ENCODE data around the gene JCAD. TPM values are rescaled to one million over a fixed set of nuclear protein-coding genes. Genes with fewer than 3 reads are reported as not detected.

Gene JCAD
- total RNA-seq, 2 donors from 2014 or later, result 0.05 to 0.29 TPM

GRCh38 chr10:30039567-30039966 is 19.8 kb downstream of the JCAD start:
- DNase-seq (no peak), ATAC-seq (replicated peaks in 1 of 2) (no peak)
- H3K27ac Mint-ChIP-seq, result no peak overlapping the region
- H3K9me3 Mint-ChIP-seq, result no peaks in the 10 kb centered on the region
- no peak overlapping the region for H3K4me3 Mint-ChIP-seq
- peaks cover 73% of the 10 kb centered on the region for H3K27me3 Mint-ChIP-seq (ENCODE audit: low read depth)
- peaks cover 5% of the 10 kb centered on the region for H3K4me1 Mint-ChIP-seq (ENCODE audit: low read depth)
- H3K36me3 Mint-ChIP-seq (ENCODE audit: insufficient read depth in 2 of 2), result no peaks in the 10 kb centered on the region

GRCh38 chr10:30038781-30039536 is 20.4 kb downstream of the JCAD start:
- DNase-seq (no peak), ATAC-seq (replicated peaks in 1 of 2) (no peak)
- Mint-ChIP-seq H3K4me1 (ENCODE audit: low read depth) (peaks cover 5% of the 10 kb centered on the region), H3K9me3 (no peaks in the 10 kb centered on the region), H3K4me3 (no peak overlapping the region), H3K27ac (no peak overlapping the region), H3K36me3 (ENCODE audit: insufficient read depth in 2 of 2) (no peaks in the 10 kb centered on the region), H3K27me3 (ENCODE audit: low read depth) (peaks cover 73% of the 10 kb centered on the region)

GRCh38 chr10:30037620-30038336 is 21.6 kb downstream of the JCAD start:
- peak in 1 of 2 donors; percentile 29 for ATAC-seq (replicated peaks in 1 of 2)
- Mint-ChIP-seq H3K4me3 (no peak overlapping the region), H3K4me1 (ENCODE audit: low read depth) (peaks cover 5% of the 10 kb centered on the region), H3K9me3 (no peaks in the 10 kb centered on the region), H3K27me3 (ENCODE audit: low read depth) (peaks cover 76% of the 10 kb centered on the region), H3K36me3 (ENCODE audit: insufficient read depth in 2 of 2) (no peaks in the 10 kb centered on the region), H3K27ac (no peak overlapping the region)
- no peak for DNase-seq

- Mint-ChIP-seq H3K4me3 (no peak overlapping the region), H3K4me1 (ENCODE audit: low read depth) (peaks cover 5% of the 10 kb centered on the region), H3K9me3 (no peaks in the 10 kb centered on the region), H3K27ac (no peak overlapping the region), H3K27me3 (ENCODE audit: low read depth) (peaks cover 79% of the 10 kb centered on the region), H3K36me3 (ENCODE audit: insufficient read depth in 2 of 2) (no peaks in the 10 kb centered on the region)
- DNase-seq (no peak), ATAC-seq (replicated peaks in 1 of 2) (no peak)
Measured at GRCh38 chr10:30036811-30037210, 22.6 kb downstream of the JCAD start.

- Mint-ChIP-seq H3K9me3 (no peaks in the 10 kb centered on the region), H3K4me3 (no peak overlapping the region), H3K27me3 (ENCODE audit: low read depth) (peaks cover 77% of the 10 kb centered on the region), H3K27ac (no peak overlapping the region), H3K36me3 (ENCODE audit: insufficient read depth in 2 of 2) (no peaks in the 10 kb centered on the region), H3K4me1 (ENCODE audit: low read depth) (peaks cover 5% of the 10 kb centered on the region)
- DNase-seq (no peak), ATAC-seq (replicated peaks in 1 of 2) (no peak)
Measured at GRCh38 chr10:30036341-30036740, 23.0 kb downstream of the JCAD start.

GRCh38 chr10:30034433-30035137 is 24.8 kb downstream of the JCAD start:
- DNase-seq (no peak), ATAC-seq (replicated peaks in 1 of 2) (peak in 1 of 2 donors; percentile 55)
- H3K36me3 Mint-ChIP-seq (ENCODE audit: insufficient read depth in 2 of 2), result no peaks in the 10 kb centered on the region
- H3K4me1 Mint-ChIP-seq (ENCODE audit: low read depth), result peaks cover 5% of the 10 kb centered on the region
- H3K27me3 Mint-ChIP-seq (ENCODE audit: low read depth), result peaks cover 85% of the 10 kb centered on the region
- no peak overlapping the region for H3K27ac Mint-ChIP-seq
- H3K4me3 Mint-ChIP-seq, result no peak overlapping the region
- H3K9me3 Mint-ChIP-seq, result no peaks in the 10 kb centered on the region

- no peak overlapping the region for H3K27ac Mint-ChIP-seq
- peaks cover 71% of the 10 kb centered on the region for H3K27me3 Mint-ChIP-seq (ENCODE audit: low read depth)
- H3K9me3 Mint-ChIP-seq, result no peaks in the 10 kb centered on the region
- H3K36me3 Mint-ChIP-seq (ENCODE audit: insufficient read depth in 2 of 2), result no peaks in the 10 kb centered on the region
- ATAC-seq (replicated peaks in 1 of 2) (no peak), DNase-seq (no peak)
- H3K4me3 Mint-ChIP-seq, result no peak overlapping the region
- peaks cover 27% of the 10 kb centered on the region for H3K4me1 Mint-ChIP-seq (ENCODE audit: low read depth)
Measured at GRCh38 chr10:30032125-30032524, 27.3 kb downstream of the JCAD start.

GRCh38 chr10:30029872-30030256 is 29.5 kb downstream of the JCAD start:
- H3K36me3 Mint-ChIP-seq (ENCODE audit: insufficient read depth in 2 of 2), result no peaks in the 10 kb centered on the region
- no peaks in the 10 kb centered on the region for H3K9me3 Mint-ChIP-seq
- peaks cover 36% of the 10 kb centered on the region for H3K4me1 Mint-ChIP-seq (ENCODE audit: low read depth)
- peaks cover 63% of the 10 kb centered on the region for H3K27me3 Mint-ChIP-seq (ENCODE audit: low read depth)
- DNase-seq, result no peak
- no peak for ATAC-seq (replicated peaks in 1 of 2)
- H3K4me3 Mint-ChIP-seq, result no peak overlapping the region
- no peak overlapping the region for H3K27ac Mint-ChIP-seq

- H3K4me1 Mint-ChIP-seq (ENCODE audit: low read depth), result peaks cover 36% of the 10 kb centered on the region
- ATAC-seq (replicated peaks in 1 of 2) (no peak), DNase-seq (no peak)
- H3K27ac Mint-ChIP-seq, result no peak overlapping the region
- H3K9me3 Mint-ChIP-seq, result no peaks in the 10 kb centered on the region
- no peaks in the 10 kb centered on the region for H3K36me3 Mint-ChIP-seq (ENCODE audit: insufficient read depth in 2 of 2)
- peaks cover 59% of the 10 kb centered on the region for H3K27me3 Mint-ChIP-seq (ENCODE audit: low read depth)
- no peak overlapping the region for H3K4me3 Mint-ChIP-seq
Measured at GRCh38 chr10:30029164-30029871, 30.1 kb downstream of the JCAD start.

GRCh38 chr10:30028738-30029030 is 30.7 kb downstream of the JCAD start:
- Mint-ChIP-seq H3K4me3 (no peak overlapping the region), H3K9me3 (no peaks in the 10 kb centered on the region), H3K36me3 (ENCODE audit: insufficient read depth in 2 of 2) (no peaks in the 10 kb centered on the region), H3K27ac (no peak overlapping the region), H3K27me3 (ENCODE audit: low read depth) (peaks cover 56% of the 10 kb centered on the region), H3K4me1 (ENCODE audit: low read depth) (peaks cover 36% of the 10 kb centered on the region)
- DNase-seq (no peak), ATAC-seq (replicated peaks in 1 of 2) (no peak)

GRCh38 chr10:30028006-30028737 is 31.2 kb downstream of the JCAD start:
- Mint-ChIP-seq H3K4me1 (ENCODE audit: low read depth) (peaks cover 36% of the 10 kb centered on the region), H3K27me3 (ENCODE audit: low read depth) (peaks cover 56% of the 10 kb centered on the region), H3K27ac (no peak overlapping the region), H3K4me3 (peak overlapping the region; percentile 79 to 81), H3K9me3 (no peaks in the 10 kb centered on the region), H3K36me3 (ENCODE audit: insufficient read depth in 2 of 2) (no peaks in the 10 kb centered on the region)
- DNase-seq (peak; percentile 41 to 54), ATAC-seq (replicated peaks in 1 of 2) (peak; percentile 29 to 33)

Data from activated T-cell treated with anti-CD3 and anti-CD28 coated beads, Interleukin-2, amount 50 U/mL, for 72 hours (primary cell).